ENCODE results near the gene EOGT.

- TF ChIP-seq POLR2A (IDR thresholded peaks at IDR 0.05), result no peak
- TF ChIP-seq CTCF (IDR thresholded peaks at IDR 0.05), result no peak
These were observed 2.3 kb downstream of the EOGT start for GRCh38 chr3:69011096-69011730.

Measured in Peyer's patch (tissue), 4 donors.